Measurements from ENCODE around the gene SLC16A3.

SLC16A3 gene

GRCh38 chr17:82237083-82237745 is 8.4 kb downstream of the SLC16A3 start:
- ATAC-seq = no peak

DNA sequence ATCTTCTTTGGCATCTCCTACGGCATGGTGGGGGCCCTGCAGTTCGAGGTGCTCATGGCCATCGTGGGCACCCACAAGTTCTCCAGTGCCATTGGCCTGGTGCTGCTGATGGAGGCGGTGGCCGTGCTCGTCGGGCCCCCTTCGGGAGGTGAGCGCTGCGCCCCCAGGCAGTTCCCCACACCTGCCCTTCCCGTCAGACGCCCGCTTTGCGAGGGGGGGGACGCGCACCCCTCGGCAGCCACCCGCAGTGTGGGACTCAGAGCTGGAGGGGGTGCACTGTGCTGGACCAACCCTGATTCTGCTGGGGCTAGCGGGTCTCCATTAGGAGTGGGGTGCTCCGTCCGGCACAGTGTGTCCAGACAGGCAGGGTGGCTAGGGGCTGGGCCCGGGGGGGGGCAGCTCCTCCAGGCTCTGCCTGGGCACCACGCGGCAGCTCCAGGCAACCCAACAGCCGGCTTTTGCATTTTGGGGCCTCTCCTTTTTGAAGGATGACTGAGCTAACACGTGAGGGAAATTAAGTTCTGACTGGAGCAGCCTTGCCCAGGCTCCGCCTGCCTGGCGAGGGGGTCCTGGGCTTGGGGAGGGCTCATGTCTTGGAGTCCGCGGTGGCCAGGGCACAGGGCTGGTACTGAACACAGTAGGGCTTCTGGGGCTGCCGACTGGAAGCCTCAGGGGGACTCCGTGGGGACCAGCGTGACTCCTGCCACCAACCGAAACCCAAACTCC is 9.1 kb downstream of the SLC16A3 start:
- peak in 1 of 2 donors; percentile 2 for ATAC-seq

DNA sequence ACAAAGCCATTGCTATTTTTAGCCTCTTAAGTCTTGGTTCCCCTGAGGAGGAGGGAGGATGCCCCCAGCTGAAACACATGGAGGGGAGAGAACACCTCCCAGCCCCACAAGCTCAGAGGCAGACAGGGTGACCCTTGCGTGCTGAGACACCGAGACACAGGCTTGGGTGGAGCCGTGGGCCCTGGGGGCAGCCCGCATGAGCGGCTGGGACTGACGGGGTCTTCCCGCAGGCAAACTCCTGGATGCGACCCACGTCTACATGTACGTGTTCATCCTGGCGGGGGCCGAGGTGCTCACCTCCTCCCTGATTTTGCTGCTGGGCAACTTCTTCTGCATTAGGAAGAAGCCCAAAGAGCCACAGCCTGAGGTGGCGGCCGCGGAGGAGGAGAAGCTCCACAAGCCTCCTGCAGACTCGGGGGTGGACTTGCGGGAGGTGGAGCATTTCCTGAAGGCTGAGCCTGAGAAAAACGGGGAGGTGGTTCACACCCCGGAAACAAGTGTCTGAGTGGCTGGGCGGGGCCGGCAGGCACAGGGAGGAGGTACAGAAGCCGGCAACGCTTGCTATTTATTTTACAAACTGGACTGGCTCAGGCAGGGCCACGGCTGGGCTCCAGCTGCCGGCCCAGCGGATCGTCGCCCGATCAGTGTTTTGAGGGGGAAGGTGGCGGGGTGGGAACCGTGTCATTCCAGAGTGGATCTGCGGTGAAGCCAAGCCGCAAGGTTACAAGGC is 9.8 kb downstream of the SLC16A3 start:
- ATAC-seq = peak; percentile 51 to 70

- no peak for ATAC-seq
These were observed 10.6 kb downstream of the SLC16A3 start for GRCh38 chr17:82239401-82239925.

GRCh38 chr17:82239926-82240505 is 11.2 kb downstream of the SLC16A3 start:
- ATAC-seq = no peak

DNA sequence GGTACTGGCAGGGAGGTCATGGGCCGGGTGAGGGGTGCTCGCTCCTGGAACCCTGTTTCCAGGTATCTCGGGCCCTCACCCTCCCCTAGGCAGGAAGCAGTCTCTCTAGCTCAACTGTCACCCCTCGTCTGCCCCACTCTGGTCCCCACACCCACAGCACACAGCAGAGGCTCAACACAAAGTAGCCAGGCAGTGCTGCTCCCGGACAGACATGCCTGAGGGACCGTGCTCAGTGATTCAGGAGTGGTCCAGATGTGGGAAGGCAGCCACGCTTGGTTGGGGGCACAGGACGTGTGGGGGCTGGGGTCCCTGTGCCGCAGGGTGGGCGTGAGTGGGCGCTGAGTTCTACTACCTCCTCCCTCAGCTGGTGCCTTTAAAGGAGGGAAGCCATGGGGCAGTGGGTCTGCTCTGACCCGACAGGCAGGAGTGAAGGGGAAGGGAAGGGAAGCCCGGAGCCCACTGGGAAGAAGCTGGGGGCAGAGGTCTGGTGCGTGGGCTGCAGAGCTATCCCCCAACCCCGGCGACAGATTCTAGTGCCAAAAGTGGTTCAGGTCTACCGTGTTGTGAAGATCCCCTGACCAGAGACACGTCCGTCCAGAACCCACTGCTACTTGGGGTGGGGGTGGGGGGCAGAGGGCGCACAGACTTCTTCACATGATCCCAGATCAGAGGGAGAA is 11.8 kb downstream of the SLC16A3 start:
- no peak for ATAC-seq

- ATAC-seq = peak; percentile 48 to 52
These were observed 12.5 kb downstream of the SLC16A3 start for GRCh38 chr17:82241183-82241925.

GRCh38 chr17:82241926-82242697 is 13.3 kb downstream of the SLC16A3 start:
- ATAC-seq = peak in 1 of 2 donors; percentile 7

- ATAC-seq = no peak
These were observed 13.8 kb downstream of the SLC16A3 start for GRCh38 chr17:82242698-82242976.

- no peak for ATAC-seq
These were observed 14.3 kb downstream of the SLC16A3 start for GRCh38 chr17:82242977-82243647.

- no peak for ATAC-seq
These were observed 15.0 kb downstream of the SLC16A3 start for GRCh38 chr17:82243648-82244412.

DNA sequence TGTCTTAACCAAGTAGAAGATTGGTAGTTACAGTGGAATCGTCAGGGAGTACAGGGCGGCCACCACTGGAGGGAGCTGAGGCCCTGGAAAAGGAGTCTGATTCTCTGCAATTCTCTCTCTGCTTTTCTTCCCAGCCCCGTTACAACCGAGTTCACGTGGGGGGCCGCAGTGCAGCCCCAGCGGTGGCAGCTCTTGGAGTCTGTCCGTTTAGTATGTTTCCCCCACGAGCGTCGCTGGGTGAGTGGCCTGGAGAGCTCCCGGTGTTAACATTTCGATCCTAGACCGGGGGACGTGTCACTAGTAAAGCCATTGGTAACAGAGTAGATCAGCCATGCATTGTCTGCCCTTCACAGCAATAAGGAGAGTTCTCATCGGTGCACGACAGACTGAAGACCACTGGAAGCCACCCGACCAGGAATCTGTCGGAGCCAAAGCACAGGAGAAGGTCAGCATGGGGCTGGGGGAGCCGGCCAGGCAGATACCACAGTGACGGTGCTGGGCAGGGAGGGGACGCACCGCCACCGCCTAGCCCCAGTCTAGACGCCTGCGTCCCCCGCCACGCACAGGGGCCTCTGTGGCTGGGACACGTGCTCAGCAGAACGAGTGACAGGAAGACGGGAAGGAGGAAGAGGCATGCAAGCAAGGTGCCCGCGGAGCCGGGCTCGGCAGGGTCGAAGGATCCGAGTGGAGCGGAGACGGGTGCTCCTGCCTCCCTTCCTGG is 15.7 kb downstream of the SLC16A3 start:
- no peak for ATAC-seq

DNA sequence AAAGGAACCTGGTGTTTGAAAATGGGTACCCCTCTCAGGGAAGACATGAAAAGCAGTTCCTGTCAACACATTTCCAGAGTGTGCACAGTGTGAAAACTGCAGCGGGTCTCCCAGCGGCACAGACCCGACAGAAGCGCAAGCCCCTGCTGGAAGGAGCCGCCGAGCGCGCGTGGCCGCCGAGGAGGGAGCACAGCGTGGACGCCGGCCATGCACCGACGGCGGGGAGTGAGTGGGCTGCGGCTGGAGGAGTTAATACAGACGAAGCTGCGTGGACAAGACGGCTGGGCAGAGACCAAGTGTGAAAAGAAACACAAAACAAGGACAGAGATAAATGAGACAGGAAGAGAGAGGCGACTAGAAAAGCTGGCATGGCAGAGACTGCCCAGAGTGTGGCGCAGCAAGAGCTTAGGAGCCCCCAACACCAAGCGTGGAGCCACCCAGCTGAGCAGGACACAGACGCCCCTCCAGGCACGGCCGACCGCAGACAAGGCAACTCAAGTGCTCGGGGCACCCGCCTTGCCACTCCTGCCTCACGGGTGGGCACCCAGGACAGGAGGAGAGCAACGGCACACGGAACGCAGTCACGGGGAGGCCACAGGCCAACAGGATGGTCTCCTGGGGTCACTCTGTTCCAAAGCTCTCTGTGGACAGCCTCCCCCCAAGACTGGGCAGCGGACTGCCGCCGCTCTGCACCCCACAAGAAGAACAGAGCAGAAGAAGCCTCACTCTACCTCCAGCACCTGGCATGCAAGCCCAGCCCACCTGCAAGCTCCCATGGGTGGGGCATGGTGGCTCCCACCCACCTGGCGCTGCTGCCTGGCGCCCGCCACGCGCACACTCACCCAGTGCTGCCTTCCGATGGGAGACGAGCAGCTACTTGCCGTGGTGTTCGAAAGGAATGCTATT is 16.5 kb downstream of the SLC16A3 start:
- no peak for ATAC-seq

- ATAC-seq = no peak
These were observed 17.2 kb downstream of the SLC16A3 start for GRCh38 chr17:82246040-82246364.

GRCh38 chr17:82246365-82247181 is 17.7 kb downstream of the SLC16A3 start:
- no peak for ATAC-seq

GRCh38 chr17:82247182-82247823 is 18.5 kb downstream of the SLC16A3 start:
- no peak for ATAC-seq

Measured in activated CD4-positive, CD25-positive, alpha-beta regulatory T cell treated with anti-CD3 and anti-CD28 coated beads, Interleukin-2, amount 50 U/mL, for 24 hours (primary cell).